ENCODE measurements around the gene UBN1. TPM values are rescaled to one million over a fixed set of nuclear protein-coding genes. Genes with fewer than 3 reads are reported as not detected.

The UBN1 gene
- total and polyA plus RNA-seq, 8 donors, result 31.3 to 41.1 (median 36.4) TPM

DNA sequence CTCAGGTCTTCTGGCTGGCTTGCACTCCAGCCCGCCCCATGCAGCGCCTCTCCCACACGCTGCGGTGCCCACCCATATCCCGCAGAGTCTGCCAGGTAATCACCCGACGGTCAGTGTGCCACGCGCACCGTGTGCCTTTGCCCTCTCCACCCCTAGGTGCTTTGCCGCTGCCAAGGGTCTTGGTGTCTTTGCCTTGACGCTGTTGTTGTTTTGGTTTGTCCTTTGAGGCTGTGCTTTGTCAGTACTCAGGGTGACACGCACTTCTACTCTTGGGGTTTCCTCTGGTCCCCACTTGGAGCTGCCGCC is 30.1 kb downstream of the UBN1 start:
- no peak for ATAC-seq
- no peaks in the 10 kb centered on the region for H3K27me3 ChIP-seq

DNA sequence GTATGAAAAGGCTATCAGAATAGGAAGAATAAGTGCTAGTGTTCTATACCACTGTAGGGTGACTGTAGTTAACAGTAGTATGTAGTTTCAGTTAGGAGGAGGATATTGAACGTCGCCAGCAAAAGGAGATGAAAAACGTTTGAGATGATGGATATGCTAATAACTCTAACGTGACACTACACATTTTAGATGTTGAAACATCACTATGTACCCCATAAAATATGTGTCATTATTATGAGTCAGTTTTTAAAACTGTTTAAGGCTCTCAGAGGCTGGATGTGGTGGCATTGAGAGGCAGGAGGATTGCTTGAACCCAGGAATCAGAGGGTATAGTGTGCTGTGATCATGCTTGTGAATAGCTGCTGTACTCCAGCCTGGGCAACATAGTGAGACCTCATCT is 31.8 kb downstream of the UBN1 start:
- intact Hi-C loops (cut with DNase I), result no loop called here
- peaks cover 0 to 100% of the 10 kb centered on the region in 2 donors for H3K36me3 ChIP-seq

More for the DNA sequence above, 30.1 kb downstream of the UBN1 start:
- intact Hi-C loops (cut with DNase I), result no loop called here
- Histone ChIP-seq H3K4me3 (no peak overlapping the region), H3K27ac (no peak overlapping the region), H3K4me1 (no peaks in the 10 kb centered on the region), H3K9me3 (no peaks in the 10 kb centered on the region), H3K36me3 (peaks cover 0 to 100% of the 10 kb centered on the region in 2 donors)
- TF ChIP-seq, protein P1, sequence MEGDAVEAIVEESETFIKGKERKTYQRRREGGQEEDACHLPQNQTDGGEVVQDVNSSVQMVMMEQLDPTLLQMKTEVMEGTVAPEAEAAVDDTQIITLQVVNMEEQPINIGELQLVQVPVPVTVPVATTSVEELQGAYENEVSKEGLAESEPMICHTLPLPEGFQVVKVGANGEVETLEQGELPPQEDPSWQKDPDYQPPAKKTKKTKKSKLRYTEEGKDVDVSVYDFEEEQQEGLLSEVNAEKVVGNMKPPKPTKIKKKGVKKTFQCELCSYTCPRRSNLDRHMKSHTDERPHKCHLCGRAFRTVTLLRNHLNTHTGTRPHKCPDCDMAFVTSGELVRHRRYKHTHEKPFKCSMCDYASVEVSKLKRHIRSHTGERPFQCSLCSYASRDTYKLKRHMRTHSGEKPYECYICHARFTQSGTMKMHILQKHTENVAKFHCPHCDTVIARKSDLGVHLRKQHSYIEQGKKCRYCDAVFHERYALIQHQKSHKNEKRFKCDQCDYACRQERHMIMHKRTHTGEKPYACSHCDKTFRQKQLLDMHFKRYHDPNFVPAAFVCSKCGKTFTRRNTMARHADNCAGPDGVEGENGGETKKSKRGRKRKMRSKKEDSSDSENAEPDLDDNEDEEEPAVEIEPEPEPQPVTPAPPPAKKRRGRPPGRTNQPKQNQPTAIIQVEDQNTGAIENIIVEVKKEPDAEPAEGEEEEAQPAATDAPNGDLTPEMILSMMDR (IDR thresholded peaks at IDR 0.05), result no peak
- DNase-seq, result no peak

DNA sequence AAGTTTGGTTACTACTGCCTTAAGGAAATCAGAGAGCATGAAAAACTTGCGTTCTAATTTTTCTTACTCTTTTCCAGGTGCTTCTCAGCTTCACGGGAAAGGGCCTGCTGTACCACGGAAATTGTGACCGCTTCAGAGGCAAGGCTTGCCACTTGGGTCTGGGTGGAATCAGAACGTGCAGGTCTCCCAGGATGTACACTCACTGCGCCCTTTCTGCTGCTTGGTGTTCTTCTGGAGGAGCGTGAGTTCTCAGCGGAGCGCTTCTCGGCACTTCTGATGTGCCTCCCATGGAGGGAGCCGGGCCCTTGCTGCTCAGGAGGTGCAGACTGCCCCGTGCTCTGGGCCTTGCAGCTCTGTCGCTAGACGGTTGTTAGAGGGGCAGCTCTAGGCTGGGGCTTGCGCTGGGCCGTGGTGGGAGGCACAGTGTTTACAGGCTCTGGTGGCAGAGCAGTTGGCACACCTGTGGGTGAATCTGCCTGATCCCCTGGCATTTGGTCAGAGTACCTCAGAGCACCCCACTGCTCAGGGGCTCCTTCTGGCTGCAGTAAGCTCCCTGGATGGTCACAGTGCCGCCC is 32.8 kb downstream of the UBN1 start:
- Histone ChIP-seq H3K4me3 (no peak overlapping the region), H3K27ac (no peak overlapping the region), H3K4me1 (no peaks in the 10 kb centered on the region), H3K9me3 (no peaks in the 10 kb centered on the region), H3K27me3 (no peaks in the 10 kb centered on the region), H3K36me3 (peaks cover 0 to 100% of the 10 kb centered on the region in 2 donors)
- intact Hi-C loops (cut with DNase I), result no loop called here
- no peak for DNase-seq
- TF ChIP-seq, protein P1 (IDR thresholded peaks at IDR 0.05), result no peak
- ATAC-seq, result no peak

More for the DNA sequence above, 31.8 kb downstream of the UBN1 start:
- Histone ChIP-seq H3K27me3 (no peaks in the 10 kb centered on the region), H3K4me3 (no peak overlapping the region), H3K9me3 (no peaks in the 10 kb centered on the region), H3K27ac (no peak overlapping the region), H3K4me1 (no peaks in the 10 kb centered on the region)
- ATAC-seq (no peak), DNase-seq (no peak)
- TF ChIP-seq, protein P1 (IDR thresholded peaks at IDR 0.05), result no peak

- ATAC-seq (peak; percentile 15), DNase-seq (no peak)
- intact Hi-C loops (cut with DNase I), result no loop called here
- H3K36me3 ChIP-seq, result peaks cover 0 to 100% of the 10 kb centered on the region in 2 donors
- H3K27ac ChIP-seq, result peak overlapping the region; percentile 16 to 27
- no peaks in the 10 kb centered on the region for H3K27me3 ChIP-seq
- no peak overlapping the region for H3K4me3 ChIP-seq
- TF ChIP-seq, protein P1 (IDR thresholded peaks at IDR 0.05), result no peak
- H3K9me3 ChIP-seq, result no peaks in the 10 kb centered on the region
- no peaks in the 10 kb centered on the region for H3K4me1 ChIP-seq
Observed at GRCh38 chr16:4882000-4882632, 34.8 kb downstream of the UBN1 start.

GRCh38 chr16:4882633-4883285 is 35.5 kb downstream of the UBN1 start:
- intact Hi-C loops (cut with DNase I), result no loop called here
- ATAC-seq (peak; percentile 85), DNase-seq (peak in 1 of 4 donors; percentile 68)
- Histone ChIP-seq H3K9me3 (no peaks in the 10 kb centered on the region), H3K36me3 (peaks cover 0 to 100% of the 10 kb centered on the region in 2 donors), H3K4me3 (no peak overlapping the region), H3K27ac (peak overlapping the region in 1 of 2 donors; percentile 16), H3K4me1 (no peaks in the 10 kb centered on the region), H3K27me3 (no peaks in the 10 kb centered on the region)
- TF ChIP-seq, protein P1 (IDR thresholded peaks at IDR 0.05), result no peak

Data from left lung (tissue), 10 donors.